HG03342 (cell line): Measurements from ENCODE around the gene PPP1R3F.
"Not testable (repeated sequence)": the region's sequence is repeated elsewhere in the genome, so short reads cannot be mapped to it uniquely, and the experiment has no call there.

Experiments used
- ATAC-seq: cut with Tn5 transposase; IDR thresholded peaks from one replicate; pipeline ENCODE4 v1.9.1; 2021; ENCODE audit warnings: mild to moderate bottlenecking, moderate library complexity; ENCODE audit not compliant: unreplicated experiment

Gene PPP1R3F

DNA sequence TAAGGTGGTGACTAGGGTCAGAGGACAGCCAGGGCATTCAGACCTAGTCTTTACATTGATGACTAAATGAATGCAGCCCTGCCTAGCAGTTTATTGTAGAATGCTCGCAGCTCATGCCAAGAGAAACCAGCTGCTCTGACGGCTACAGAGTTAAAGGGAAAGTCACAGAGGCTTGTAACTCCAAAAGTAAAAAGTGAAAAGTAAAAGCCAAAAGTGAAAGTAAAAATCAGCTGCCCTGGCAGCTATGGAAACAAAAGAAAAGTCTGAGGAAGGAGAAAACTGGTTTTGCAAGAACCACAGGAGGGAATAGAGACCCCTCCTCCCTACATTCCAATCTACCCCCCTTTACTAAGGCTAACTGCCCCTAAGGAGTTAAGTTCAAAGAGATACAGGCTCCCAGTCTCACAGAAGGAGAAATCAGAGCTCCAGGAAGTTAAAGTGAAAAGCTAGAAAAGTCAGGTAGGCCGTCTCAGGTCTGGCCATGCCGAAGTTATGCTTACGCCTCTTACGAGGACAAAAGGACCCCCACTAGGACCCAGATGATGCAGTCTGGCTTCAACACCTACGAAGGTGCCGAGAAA, 39.9 kb downstream of the PPP1R3F start:
- ATAC-seq, result no peak

DNA sequence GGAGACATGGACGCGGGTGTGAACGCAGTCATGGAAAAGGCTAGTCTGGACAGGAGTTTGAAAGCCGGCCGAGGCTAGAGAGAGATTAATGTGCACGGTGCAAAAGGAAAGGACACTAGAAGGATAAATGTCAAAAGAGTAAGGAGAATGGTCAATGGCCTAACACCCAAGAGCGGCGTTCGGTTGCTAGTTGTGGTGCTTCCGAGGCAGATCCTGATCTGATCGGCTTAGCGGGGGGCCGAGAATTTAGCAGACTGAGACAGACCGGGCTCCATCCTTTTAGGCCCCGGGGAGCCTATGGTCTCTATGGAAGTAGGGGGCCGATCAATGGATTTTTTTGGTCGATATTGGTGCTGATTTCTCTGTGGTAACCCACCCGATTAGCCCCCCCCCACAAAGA, 40.8 kb downstream of the PPP1R3F start:
- no peak for ATAC-seq

GRCh38 chrX:49312176-49312575, 42.6 kb downstream of the PPP1R3F start:
- no peak for ATAC-seq

DNA sequence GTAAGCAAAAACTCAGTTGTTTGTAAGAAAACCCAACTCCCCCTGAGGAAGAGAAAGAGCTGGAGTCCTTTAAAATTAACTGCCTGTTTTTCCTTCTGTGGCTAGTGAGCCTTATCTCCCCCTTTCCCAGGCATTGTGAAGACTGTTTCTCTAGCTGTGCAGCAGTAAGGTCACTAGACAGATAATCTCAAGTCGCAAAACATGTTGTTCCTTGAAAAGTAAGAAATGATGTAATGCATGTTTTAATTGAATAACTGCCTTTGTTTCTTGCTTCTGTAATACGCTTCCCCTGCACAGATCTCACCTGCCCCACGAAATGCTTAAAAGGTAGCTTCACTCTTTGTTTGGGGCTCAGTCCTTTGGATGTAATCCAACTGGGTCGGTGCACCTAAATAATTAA, 46.5 kb downstream of the PPP1R3F start:
- no peak for ATAC-seq

- ATAC-seq, result not testable (repeated sequence)
Measured at GRCh38 chrX:49321737-49322136, 52.1 kb downstream of the PPP1R3F start, which contains the start of gene GAGE12J. TSS of gene GAGE12J (plus strand) at chrX:49322037. CDS start at chrX:49323194, 1,157 bp downstream.

- not testable (repeated sequence) for ATAC-seq
Measured at GRCh38 chrX:49322266-49322665, 52.7 kb downstream of the PPP1R3F start.

GRCh38 chrX:49323735-49324134, 54.1 kb downstream of the PPP1R3F start:
- ATAC-seq, result not testable (repeated sequence)

- ATAC-seq, result not testable (repeated sequence)
Measured at GRCh38 chrX:49330421-49330820, 60.8 kb downstream of the PPP1R3F start.

- ATAC-seq, result not testable (repeated sequence)
Measured at GRCh38 chrX:49331282-49331681, 61.7 kb downstream of the PPP1R3F start, which contains the start of gene GAGE13. TSS of gene GAGE13 (plus strand) at chrX:49331582. CDS start at chrX:49332738, 1,156 bp downstream.

DNA sequence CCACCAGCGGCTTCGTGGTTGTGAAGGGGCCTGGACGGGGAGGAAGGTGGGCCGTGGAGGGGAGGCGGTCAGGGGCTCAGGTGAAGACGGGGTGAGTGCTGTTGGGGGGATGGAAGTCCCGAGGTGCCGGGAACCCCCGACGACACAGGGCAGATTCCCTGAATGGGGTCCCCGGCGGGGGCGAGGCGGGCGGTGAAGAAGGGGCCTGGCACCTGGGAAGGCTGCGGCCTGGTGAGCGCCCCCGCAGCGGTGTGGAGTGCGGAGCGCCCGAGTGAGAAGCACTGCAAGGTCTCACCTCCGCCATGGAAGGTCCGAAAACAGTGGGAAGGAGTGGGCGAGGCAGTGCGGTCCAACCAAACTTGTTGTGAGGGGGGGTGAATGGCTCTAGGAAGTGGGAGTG, 62.2 kb downstream of the PPP1R3F start:
- not testable (repeated sequence) for ATAC-seq
